Urothelium cell line (cell line): ENCODE data around the gene MEF2C.
"Not testable (repeated sequence)": the region's sequence is repeated elsewhere in the genome, so short reads cannot be mapped to it uniquely, and the experiment has no call there.

Source experiments
- DNase-seq: peaks from one replicate; pipeline ENCODE4 v3.0.0; 2011; ENCODE audit warnings: low spot score, mixed read lengths
- FAIRE-seq: peaks from 2 replicates; lab custom pipeline; 2011; peaks lifted over from hg19 to GRCh38; lab: Jason Lieb, UNC

Gene MEF2C

DNA sequence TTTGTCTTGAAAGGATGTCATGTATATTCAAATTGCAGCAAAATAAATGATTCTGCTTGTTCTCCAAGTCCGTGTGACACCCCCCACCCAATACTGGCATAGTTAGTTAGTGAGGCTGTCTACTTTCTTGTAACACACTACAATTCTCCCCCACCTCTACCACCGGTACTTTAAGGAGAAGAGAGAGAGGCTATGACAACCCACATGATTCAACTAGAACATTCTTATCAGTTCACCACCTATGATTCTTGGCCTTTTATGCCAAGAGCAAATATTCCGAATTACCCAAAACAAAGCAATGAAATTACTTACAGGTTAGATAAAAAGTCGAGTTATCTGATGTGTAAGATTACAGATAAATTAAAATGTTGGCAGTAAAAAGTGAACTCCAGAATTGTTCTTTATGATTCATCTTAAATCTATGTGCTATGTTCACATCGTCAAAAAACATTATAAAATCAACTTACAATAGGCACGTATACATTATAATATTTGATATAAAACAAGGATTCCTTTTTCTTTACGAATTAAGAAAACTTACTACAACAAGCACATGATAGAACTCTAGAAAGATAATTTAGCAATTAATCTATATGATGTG lies 14.4 kb downstream of the MEF2C start:
- no peak for FAIRE-seq
- no peak for DNase-seq

DNA sequence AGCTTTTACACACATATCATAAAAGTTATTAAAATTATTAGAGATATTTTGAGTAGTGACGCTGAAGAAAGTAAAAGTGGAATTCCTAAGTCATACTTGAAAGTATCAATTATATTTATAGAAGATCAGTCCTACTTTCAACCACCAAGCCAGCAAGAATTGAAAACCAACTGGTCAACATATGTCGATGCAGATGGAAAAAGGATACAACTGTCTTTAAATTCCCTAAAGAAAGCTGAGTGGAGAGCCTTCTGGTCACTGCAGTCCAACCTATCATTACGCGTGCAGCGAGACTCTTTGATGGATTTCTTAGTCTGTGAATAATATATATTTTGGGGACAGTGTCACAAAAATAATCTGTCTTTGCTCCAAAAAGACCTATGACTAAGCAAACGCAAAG lies 15.3 kb downstream of the MEF2C start:
- no peak for FAIRE-seq
- no peak for DNase-seq

DNA sequence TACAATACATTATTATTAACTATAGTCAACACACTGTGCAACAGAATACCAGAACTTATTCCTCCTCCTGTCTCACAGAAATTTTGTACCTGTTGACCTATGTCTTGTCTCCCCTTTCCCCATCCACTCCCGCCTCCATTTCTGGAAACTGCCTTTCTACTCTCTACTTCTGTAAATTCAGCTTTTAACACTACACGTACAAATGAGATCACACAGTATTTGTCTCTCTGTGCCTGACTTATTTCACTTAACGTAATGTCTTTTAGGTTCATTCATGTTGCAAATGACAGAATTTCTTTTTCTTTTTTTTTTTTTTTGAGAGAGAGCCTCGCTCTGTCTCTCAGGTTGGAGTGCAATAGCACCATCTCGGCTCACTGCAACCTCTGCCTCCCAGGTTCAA lies 19.5 kb downstream of the MEF2C start:
- DNase-seq: no peak
- FAIRE-seq: no peak

DNA sequence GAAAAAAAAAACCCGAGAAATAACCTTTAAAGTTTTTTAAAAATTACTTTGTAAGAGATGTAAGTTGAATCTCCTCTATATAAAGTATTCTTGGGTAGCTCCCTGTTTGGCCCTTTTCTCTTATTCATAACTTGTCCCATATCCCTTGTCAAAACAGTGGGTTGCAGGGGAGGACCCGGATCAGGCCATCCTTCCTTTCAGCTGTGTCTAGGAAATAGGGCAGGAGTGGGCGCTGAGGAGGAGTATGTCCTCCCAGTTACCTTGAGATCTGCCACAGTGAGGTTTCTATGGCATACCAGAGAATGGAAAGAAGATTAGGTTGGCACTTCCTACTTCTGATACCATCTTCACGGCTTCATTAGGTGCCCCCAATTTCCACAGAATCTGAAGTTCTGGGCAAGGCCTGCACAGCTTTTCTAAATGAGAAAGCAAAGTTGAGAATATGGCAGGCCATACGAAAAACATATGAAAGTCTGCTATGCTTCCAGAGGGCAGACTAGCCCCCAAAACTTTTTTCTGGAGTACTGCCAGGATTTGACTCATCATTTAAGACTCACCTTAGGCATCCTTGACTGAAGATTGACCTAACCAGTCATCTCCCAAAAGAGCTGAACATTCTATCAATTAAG lies 20.3 kb downstream of the MEF2C start:
- no peak for FAIRE-seq
- no peak for DNase-seq

DNA sequence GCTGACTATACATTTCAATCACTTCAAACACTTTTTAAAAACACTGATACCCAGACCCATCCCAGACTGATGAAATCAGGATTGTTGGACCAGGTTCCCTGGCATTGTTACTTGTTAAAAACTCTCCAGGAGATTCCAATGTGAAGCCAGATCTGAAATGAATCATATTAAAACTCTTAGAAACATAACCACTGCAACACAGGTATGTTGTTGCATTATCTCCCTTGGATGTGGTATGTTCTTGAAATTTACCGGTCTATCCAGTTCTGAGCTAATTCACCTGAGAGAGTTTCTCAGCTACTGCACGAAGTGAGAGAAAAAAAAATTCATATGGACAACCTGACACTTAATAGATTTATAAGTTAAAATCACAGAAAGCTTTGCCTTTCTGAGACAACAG lies 21.8 kb downstream of the MEF2C start:
- no peak for DNase-seq
- no peak for FAIRE-seq

DNA sequence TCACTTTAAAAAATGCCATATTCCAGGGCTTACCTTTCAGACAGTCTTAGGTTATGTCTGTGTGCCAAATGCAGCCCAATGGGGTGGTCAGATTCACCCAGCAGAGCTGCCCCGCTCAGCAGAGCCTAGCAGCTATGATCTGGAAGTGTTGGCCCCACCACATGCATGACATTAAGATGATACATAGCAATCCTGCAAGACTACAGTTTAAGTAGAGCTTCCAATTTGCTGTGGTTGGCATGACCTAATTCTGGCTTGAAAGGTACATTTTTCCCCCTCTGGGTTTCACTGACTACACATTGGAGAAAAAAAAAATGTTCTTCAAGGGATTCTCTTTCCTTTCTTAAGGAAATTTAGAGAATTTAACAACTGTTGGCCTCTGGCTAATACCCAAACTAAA lies 22.5 kb downstream of the MEF2C start:
- FAIRE-seq (no peak), DNase-seq (no peak)

DNA sequence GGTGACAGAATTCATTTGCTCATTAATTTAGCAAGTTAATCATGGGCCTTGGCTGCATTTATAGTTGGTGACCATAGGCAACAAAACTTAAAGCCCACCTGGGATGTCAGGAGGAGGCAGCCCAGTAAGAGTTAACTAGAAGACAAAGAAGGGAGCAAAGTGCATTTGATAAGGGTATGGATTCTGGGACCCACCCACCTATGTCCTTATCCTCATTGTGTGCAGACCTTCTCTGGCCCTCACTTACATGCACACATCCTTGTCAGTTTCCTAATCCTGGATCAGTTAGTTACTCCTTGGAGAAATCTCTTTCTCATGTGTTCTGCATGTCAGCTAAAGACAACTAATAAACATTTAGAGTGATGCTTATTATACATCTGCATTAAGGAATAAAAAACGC lies 24.6 kb downstream of the MEF2C start:
- FAIRE-seq: no peak
- no peak for DNase-seq

DNA sequence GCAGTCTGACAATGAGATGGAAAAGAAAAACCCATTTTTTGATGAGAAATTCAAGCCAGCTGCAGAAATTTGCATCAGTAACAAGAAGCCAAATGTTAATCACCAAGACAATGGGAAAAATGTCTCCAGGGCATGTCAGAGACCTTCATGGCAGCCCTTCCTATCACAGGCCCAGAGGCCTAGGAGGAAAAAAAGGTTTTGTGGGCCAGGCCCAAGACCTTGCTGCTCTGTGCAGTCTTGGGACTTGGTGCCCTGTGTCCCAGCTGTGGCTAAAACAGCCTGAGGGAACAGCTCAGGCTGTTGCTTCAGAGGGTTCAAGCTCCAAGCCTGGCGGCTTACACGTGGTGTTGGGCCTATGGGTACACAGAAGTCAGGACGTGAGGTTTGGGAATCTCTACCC lies 26.6 kb downstream of the MEF2C start:
- FAIRE-seq, DNase-seq: not testable (repeated sequence)

DNA sequence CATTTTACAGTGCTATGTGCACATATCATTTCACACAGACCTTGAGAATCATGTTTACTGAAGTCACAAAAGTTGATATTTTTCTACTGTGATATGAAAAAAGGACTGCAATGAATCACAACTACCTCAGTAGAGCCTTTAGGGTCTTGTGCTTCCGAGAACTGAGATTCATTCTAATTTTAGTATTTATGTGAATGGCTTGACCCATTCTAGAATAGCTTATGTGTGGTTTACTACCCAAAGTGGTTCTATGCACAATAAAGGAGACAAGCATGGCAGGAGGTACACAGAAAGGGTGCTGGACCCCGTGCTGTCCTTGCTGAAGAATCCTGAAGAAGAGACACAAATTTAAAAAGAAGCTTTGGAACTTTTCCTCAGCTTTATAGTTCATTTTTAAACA lies 28.2 kb downstream of the MEF2C start:
- DNase-seq: no peak
- FAIRE-seq: no peak

DNA sequence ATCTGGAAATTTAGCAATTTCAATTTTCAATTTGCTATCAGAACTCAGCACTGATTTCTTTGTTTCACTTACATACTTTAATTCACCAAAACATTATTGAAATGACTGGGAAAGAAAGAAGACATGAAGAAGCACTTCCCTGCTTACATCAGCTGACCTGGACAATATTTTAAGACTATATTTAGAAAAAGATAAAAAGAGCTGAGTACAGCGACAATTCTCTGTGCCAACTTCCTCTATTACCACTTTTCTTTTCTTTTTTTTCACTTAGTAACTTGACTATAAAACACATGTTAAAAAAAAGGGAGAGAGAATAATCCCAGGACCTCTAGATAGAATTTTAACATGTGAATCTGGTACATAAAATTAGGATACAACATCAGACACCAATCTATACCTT lies 35.6 kb downstream of the MEF2C start:
- no peak for DNase-seq
- FAIRE-seq: no peak

DNA sequence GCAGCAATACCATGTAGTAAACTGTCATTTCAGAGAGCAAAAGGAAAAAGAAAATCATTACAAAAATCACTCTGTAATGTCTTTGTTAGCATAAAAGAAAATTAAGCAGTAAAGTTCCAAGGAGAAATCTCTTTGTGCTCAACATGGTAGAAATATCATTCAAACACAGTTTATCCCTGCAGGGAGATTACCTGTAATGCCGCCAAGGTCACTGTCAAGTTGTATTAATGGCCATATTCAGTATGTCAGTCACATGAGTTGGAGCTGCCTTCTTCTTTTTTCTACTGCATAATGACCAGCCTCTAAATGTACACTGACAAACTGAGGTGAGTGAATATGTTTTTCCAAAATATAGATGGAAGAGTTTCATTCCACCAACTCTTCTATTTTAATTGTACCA lies 36.5 kb downstream of the MEF2C start:
- DNase-seq: no peak
- FAIRE-seq: no peak

DNA sequence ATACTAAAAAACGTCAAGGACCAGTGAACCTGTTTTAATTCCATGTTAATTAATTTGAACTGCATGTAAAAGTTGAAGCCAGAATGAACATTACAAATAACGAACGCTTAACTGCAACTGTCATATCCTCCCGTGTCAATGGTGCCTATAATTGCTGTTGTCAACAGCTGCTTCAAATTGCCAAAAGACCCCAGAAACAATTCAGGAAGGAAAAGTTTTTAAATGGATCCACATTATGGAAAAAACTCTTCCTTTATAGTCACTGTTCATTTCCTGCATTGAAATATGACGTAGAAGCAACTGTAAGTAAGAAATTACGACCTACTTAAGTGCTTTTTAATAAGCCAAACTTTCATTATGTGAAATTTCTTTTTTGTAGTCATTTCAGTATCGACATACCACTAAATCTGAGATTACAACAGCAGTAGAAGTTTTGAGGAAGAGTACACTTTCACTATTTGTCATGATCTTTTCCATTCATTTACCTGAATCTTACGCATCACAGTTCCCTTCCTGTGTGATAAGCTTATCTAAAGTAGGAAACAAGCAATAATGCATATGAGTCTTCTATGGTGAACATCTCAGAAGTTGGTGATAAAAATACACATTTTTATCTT lies 37.8 kb downstream of the MEF2C start:
- DNase-seq: no peak
- FAIRE-seq: no peak

DNA sequence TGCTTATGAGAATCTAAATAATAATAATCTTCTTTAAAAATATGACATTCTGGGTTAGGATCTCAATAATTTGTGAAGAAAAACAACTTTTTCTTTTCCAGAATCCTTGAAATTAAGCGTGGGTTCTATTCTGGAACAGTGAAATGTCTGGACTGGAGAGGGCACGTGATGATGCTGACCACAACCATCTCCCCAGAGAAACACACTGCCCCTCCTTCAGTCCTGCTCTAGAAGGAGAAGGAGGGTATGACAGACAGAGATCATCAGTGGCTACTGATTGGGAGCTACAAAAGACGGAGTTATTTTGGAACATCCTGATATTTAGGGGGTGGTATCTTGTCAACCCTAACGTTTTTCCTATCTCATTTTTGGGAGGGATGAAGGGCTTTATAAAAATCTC lies 40.2 kb downstream of the MEF2C start:
- FAIRE-seq: no peak

DNA sequence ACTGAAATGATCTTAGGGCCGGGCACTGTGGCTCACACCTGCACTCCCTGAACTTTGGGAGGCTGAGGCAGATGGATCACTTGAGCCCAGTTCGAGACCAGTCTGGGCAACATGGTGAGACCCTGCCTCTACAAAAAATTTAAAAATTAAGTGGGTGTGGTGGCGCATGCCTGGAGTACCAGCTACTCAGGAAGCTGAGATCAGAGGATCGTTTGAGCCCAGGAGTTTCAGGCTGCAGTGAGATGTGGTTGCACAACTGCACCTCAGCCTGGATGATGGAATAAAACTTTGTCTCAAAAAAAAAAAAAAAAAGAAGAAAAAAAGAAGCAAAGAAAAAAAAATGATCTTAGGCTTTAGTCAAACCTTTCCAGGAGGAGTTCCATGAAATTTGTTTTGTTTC lies 41.8 kb downstream of the MEF2C start:
- DNase-seq (no peak), FAIRE-seq (no peak)

More for the DNA sequence above, 40.2 kb downstream of the MEF2C start:
- DNase-seq: no peak

DNA sequence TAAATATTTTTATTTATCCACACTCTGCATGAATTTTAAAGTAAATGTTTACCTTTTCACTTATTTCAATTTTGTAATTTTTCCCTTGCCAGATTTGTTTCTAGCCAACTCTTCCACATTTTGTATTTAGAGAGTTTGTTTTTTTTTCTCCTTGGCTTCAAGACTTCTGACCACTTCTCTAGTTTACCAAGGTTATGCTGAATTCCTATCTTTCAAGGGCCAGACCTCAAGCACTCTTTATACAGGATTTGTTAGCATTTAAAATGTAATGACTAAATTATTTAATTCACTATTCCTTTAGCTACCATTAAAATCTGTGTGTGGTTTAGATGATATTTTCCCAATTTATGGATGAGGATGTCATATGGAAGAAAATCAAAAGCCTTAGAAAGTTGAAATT lies 42.5 kb downstream of the MEF2C start:
- FAIRE-seq: no peak
- DNase-seq: no peak

DNA sequence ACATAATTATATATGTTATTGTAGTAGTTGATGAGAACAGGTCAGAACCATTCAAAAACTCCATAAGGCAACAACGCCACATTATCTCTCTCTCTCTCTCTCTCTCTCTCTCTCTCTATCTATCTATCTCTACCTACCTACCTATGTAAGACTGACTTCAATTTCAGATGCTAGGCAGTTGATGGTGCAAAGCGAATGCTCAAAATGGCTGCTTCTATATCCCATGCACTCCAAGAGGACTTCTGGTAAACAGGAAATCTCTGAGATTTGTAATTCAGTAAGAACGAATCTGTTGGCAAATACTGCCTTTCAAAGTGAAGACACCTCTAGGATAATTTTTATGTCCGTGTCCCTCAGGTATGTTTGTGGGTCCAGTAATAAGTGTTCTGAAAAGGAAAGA lies 43.7 kb downstream of the MEF2C start:
- FAIRE-seq (no peak), DNase-seq (no peak)

DNA sequence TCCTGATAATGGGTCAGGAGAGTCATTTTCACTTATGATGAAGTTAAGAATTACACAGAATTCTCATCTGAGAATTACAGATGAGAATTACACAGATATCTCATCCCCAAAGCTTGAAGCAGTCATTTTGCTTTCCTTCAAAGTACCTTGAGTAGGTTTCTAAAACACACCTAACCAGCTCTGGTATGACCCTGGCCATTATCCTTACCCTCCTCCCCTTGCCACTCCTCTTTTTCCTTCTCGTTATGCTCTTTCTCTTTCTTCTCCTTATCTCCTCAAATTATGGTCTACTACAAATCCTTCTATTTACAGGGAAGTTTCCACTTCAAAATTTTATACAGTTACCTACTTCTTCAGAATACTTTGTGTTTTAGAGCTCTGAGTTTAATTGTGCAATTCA lies 44.5 kb downstream of the MEF2C start:
- DNase-seq (no peak), FAIRE-seq (no peak)

DNA sequence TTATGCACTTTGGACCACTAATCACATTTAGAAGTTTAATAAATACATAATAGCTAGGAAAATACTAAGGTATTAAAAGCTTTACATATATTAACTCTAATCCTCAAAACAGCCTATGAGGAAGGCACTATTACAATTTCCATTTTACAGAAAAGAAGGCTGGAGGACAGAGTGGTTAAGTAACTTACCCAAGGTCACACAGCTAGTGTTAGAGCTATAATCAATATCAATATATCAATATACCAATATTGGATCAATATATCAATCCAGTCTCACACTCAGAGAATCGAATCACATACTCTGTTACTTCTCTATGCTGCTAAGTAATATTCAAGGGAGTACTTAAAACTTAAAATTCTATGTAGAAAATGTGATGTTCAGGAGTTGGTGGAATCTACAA lies 45.2 kb downstream of the MEF2C start:
- FAIRE-seq (no peak), DNase-seq (no peak)

DNA sequence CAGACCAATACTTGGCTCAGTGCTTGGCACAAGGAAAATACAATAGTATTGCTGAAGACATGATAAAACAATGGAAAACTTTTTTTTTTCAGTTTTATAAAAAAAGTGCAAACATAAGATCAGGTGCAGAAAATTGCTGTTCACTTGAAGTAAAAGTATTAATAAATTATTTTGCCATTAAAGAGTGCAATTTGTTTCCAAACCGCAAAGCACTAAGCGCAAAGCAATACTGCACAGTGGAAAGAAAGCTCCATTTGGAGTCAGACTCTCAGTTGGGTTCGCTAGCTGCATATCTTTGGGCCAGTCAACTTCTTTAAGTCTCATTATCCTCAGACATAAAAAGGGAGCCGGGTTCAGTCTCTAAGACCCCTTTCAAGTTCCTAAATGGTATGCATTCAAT lies 45.8 kb downstream of the MEF2C start:
- FAIRE-seq (no peak), DNase-seq (no peak)

DNA sequence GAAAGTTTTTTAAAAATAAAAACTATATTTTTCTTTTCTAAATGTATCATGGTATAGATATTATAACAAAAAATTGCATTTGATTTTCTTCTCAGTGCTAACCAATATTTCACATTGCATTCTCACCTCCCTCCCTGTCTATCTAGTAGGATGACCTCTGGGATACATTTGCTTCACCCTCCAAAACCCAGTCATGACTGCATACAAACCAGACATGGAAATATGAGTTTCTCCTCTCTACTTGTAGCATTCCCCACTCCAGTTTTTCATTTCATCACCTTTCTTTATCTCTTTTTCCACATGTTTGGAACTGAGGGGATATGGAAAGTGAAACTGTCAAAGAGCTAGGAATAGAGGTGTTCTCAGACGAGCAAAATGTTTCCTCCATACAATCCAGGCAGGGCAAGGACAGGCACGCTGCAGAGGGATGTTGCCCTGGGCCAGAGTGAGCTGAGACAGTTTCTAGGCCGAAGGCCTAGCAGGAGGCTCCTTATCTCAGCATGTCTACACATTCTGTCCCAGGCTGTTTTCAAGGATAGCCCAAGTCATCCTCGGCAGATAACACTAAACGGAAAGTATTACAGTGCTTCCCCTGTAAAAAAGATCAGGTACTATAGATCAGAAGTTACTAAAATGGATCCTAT lies 46.7 kb downstream of the MEF2C start:
- FAIRE-seq: no peak

DNA sequence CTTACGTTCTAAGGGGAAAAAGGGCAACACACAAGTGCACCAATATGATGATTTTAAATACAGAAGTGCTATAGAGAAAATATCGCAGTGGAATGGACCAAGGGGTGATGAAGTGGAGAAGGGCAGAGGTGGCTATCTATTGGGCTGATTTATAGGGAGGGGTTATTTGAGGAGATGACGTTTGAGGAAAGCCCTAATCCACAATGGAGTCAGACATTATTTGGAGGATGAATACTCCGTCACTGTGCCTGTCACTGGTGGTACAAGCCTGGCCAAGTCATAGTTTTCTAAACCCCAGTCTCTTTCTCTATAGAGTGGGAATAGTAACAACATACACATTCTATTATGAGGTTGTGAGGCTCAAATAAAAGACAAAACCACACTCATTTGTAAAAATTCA lies 48.5 kb downstream of the MEF2C start:
- FAIRE-seq: no peak
- no peak for DNase-seq

More for the DNA sequence above, 46.7 kb downstream of the MEF2C start:
- no peak for DNase-seq

DNA sequence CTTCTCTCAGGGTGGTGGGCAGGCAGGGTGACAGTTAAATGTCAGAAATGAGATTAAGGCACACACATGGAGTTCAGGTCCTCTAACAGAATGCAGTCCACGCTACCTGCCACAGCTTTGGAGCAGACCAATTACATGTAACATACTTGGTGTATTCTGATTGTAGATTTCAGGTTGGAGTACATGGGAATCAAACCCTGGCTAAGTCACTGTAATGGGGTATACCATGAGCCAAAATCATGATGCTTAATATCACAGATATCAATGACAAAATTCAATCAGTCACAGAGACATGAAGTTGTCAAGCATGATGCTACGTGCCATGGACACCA lies 48.9 kb downstream of the MEF2C start:
- no peak for FAIRE-seq

More for the DNA sequence above, 48.9 kb downstream of the MEF2C start:
- DNase-seq: no peak
